ENCODE results near the gene KCNJ6.

GRCh38 chr21:37644636-37645035, 271.6 kb downstream of the KCNJ6 start:
- no peak for TF ChIP-seq TAF1 (IDR thresholded peaks at IDR 0.05; ENCODE audit: borderline replicate concordance, low read depth, low read length)
- no peak for TF ChIP-seq TEAD4 (IDR thresholded peaks at IDR 0.05; ENCODE audit: borderline replicate concordance, insufficient read depth)
- no peak for TF ChIP-seq CTCF (IDR thresholded peaks at IDR 0.05)
- no peak for TF ChIP-seq RFX5 (IDR thresholded peaks at IDR 0.05; ENCODE audit: low read length)
- no peak for TF ChIP-seq YY1 (IDR thresholded peaks at IDR 0.05; ENCODE audit: low read depth)
- no peak for TF ChIP-seq ELF1 (IDR thresholded peaks at IDR 0.05)
- TF ChIP-seq JUND (IDR thresholded peaks at IDR 0.05): no peak
- TF ChIP-seq MXI1 (IDR thresholded peaks at IDR 0.05; ENCODE audit: low read depth, low read length): no peak
- TF ChIP-seq REST (IDR thresholded peaks at IDR 0.05; ENCODE audit: low read depth, low read length): no peak
- TF ChIP-seq POLR2AphosphoS5 (IDR thresholded peaks at IDR 0.05; ENCODE audit: low read depth, low read length): no peak
